ENCODE data around the gene BCAS1.

The BCAS1 gene

GRCh38 chr20:53902968-53903651 lies 167.3 kb downstream of the BCAS1 start:
- Mint-ChIP-seq H3K4me3 (no peak overlapping the region), H3K36me3 (ENCODE audit: low read depth) (no peaks in the 10 kb centered on the region), H3K4me1 (ENCODE audit: low read depth) (peaks cover 77% of the 10 kb centered on the region), H3K9me3 (no peaks in the 10 kb centered on the region), H3K27me3 (no peaks in the 10 kb centered on the region), H3K27ac (no peak overlapping the region)
- intact Hi-C loops (cut with micrococcal nuclease): no loop called here

GRCh38 chr20:53901497-53902096 lies 168.8 kb downstream of the BCAS1 start:
- intact Hi-C loops (cut with micrococcal nuclease): no loop called here
- Mint-ChIP-seq H3K27ac (no peak overlapping the region), H3K36me3 (ENCODE audit: low read depth) (no peaks in the 10 kb centered on the region), H3K4me1 (ENCODE audit: low read depth) (peaks cover 62% of the 10 kb centered on the region), H3K4me3 (no peak overlapping the region), H3K9me3 (no peaks in the 10 kb centered on the region), H3K27me3 (no peaks in the 10 kb centered on the region)

GRCh38 chr20:53901064-53901463 lies 169.3 kb downstream of the BCAS1 start:
- Mint-ChIP-seq H3K4me3 (no peak overlapping the region), H3K4me1 (ENCODE audit: low read depth) (peaks cover 57% of the 10 kb centered on the region), H3K27ac (no peak overlapping the region), H3K9me3 (no peaks in the 10 kb centered on the region), H3K36me3 (ENCODE audit: low read depth) (no peaks in the 10 kb centered on the region), H3K27me3 (no peaks in the 10 kb centered on the region)
- intact Hi-C loops (cut with micrococcal nuclease): no loop called here

GRCh38 chr20:53900380-53900999 lies 169.9 kb downstream of the BCAS1 start:
- peaks cover 53% of the 10 kb centered on the region for H3K4me1 Mint-ChIP-seq (ENCODE audit: low read depth)
- no peaks in the 10 kb centered on the region for H3K27me3 Mint-ChIP-seq
- no peak overlapping the region for H3K27ac Mint-ChIP-seq
- H3K36me3 Mint-ChIP-seq (ENCODE audit: low read depth): no peaks in the 10 kb centered on the region
- H3K4me3 Mint-ChIP-seq: no peak overlapping the region
- no peaks in the 10 kb centered on the region for H3K9me3 Mint-ChIP-seq
- intact Hi-C loops (cut with micrococcal nuclease): no loop called here

GRCh38 chr20:53899351-53900167 lies 170.8 kb downstream of the BCAS1 start:
- Mint-ChIP-seq H3K9me3 (no peaks in the 10 kb centered on the region), H3K36me3 (ENCODE audit: low read depth) (no peaks in the 10 kb centered on the region), H3K4me1 (ENCODE audit: low read depth) (peaks cover 49% of the 10 kb centered on the region), H3K4me3 (no peak overlapping the region), H3K27me3 (no peaks in the 10 kb centered on the region), H3K27ac (no peak overlapping the region)
- intact Hi-C loops (cut with micrococcal nuclease): no loop called here

- Mint-ChIP-seq H3K9me3 (no peaks in the 10 kb centered on the region), H3K36me3 (ENCODE audit: low read depth) (no peaks in the 10 kb centered on the region), H3K27ac (no peak overlapping the region), H3K27me3 (no peaks in the 10 kb centered on the region), H3K4me1 (ENCODE audit: low read depth) (peaks cover 45% of the 10 kb centered on the region), H3K4me3 (no peak overlapping the region)
- intact Hi-C loops (cut with micrococcal nuclease): no loop called here
Observed at GRCh38 chr20:53898556-53898931, 171.8 kb downstream of the BCAS1 start.

GRCh38 chr20:53897884-53898555 lies 172.4 kb downstream of the BCAS1 start:
- intact Hi-C loops (cut with micrococcal nuclease): no loop called here
- H3K4me3 Mint-ChIP-seq: no peak overlapping the region
- H3K27me3 Mint-ChIP-seq: no peaks in the 10 kb centered on the region
- H3K27ac Mint-ChIP-seq: no peak overlapping the region
- H3K9me3 Mint-ChIP-seq: no peaks in the 10 kb centered on the region
- H3K36me3 Mint-ChIP-seq (ENCODE audit: low read depth): no peaks in the 10 kb centered on the region
- peaks cover 45% of the 10 kb centered on the region for H3K4me1 Mint-ChIP-seq (ENCODE audit: low read depth)

- peaks cover 34% of the 10 kb centered on the region for H3K4me1 Mint-ChIP-seq (ENCODE audit: low read depth)
- no peaks in the 10 kb centered on the region for H3K36me3 Mint-ChIP-seq (ENCODE audit: low read depth)
- no peak overlapping the region for H3K4me3 Mint-ChIP-seq
- H3K27ac Mint-ChIP-seq: no peak overlapping the region
- no peaks in the 10 kb centered on the region for H3K9me3 Mint-ChIP-seq
- intact Hi-C loops (cut with micrococcal nuclease): no loop called here
- no peaks in the 10 kb centered on the region for H3K27me3 Mint-ChIP-seq
Observed at GRCh38 chr20:53896647-53897046, 173.7 kb downstream of the BCAS1 start.

GRCh38 chr20:53896041-53896440 lies 174.4 kb downstream of the BCAS1 start:
- no peaks in the 10 kb centered on the region for H3K9me3 Mint-ChIP-seq
- no peak overlapping the region for H3K4me3 Mint-ChIP-seq
- intact Hi-C loops (cut with micrococcal nuclease): no loop called here
- H3K27ac Mint-ChIP-seq: no peak overlapping the region
- no peaks in the 10 kb centered on the region for H3K36me3 Mint-ChIP-seq (ENCODE audit: low read depth)
- H3K4me1 Mint-ChIP-seq (ENCODE audit: low read depth): peaks cover 36% of the 10 kb centered on the region
- H3K27me3 Mint-ChIP-seq: no peaks in the 10 kb centered on the region

GRCh38 chr20:53895385-53895755 lies 175.0 kb downstream of the BCAS1 start:
- H3K27ac Mint-ChIP-seq: no peak overlapping the region
- no peaks in the 10 kb centered on the region for H3K27me3 Mint-ChIP-seq
- H3K4me3 Mint-ChIP-seq: no peak overlapping the region
- H3K9me3 Mint-ChIP-seq: no peaks in the 10 kb centered on the region
- H3K36me3 Mint-ChIP-seq (ENCODE audit: low read depth): no peaks in the 10 kb centered on the region
- peaks cover 36% of the 10 kb centered on the region for H3K4me1 Mint-ChIP-seq (ENCODE audit: low read depth)
- intact Hi-C loops (cut with micrococcal nuclease): no loop called here

GRCh38 chr20:53894707-53895384 lies 175.5 kb downstream of the BCAS1 start:
- Mint-ChIP-seq H3K4me3 (no peak overlapping the region), H3K9me3 (no peaks in the 10 kb centered on the region)

More at GRCh38 chr20:53894707-53895384, 175.5 kb downstream of the BCAS1 start:
- Mint-ChIP-seq H3K27ac (no peak overlapping the region), H3K4me1 (ENCODE audit: low read depth) (peaks cover 38% of the 10 kb centered on the region), H3K27me3 (no peaks in the 10 kb centered on the region), H3K36me3 (ENCODE audit: low read depth) (no peaks in the 10 kb centered on the region)
- intact Hi-C loops (cut with micrococcal nuclease): no loop called here

All from dendritic cell treated with granulocyte-macrophage colony-stimulating factor and Interleukin-4, amounts not matched to agents 40 ng/mL and 50 ng/mL, for 4 days (primary cell).